Measurements from ENCODE around the gene AFDN.

Gene AFDN

DNA sequence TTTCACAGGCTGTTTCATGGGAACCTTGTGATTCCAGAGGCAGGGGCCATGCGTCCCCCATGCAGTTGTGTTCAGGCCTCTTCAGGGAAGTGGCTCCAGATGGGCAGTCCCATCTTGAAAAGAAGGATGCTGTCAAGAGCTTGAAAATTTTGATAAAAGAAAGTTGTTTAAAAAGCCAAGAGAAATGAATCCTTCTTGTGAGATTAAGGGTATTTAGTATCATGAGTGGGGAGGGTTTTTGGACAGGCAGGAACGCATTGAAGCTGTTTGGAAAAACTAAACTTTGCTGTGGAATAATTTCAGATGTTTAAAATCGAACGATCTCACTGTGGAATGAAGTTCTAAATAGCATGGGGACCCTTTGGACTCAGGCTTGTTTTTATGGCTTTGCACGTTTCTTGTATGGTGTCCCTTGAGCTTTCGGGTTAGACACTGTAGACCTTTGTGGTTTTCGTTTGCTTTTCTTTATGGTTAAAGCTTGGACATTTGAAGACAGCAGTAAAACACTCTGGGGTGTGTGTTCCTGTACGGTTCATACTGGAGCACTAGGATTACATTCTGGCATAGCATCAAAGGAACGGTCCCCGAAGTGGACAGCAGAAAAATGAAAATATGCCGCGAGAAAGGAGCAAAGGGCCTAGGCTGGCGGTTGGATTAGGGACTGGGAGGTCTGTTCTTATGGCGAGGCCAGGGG is 188.9 kb downstream of the AFDN start:
- Histone ChIP-seq H3K4me3 (ENCODE audit: low read length) (no peak overlapping the region), H3K4me2 (ENCODE audit: low read length) (no peak overlapping the region), H3K27me3 (ENCODE audit: control insufficient read depth, insufficient read depth, low read length) (peaks cover 21% of the 10 kb centered on the region), H3K4me1 (ENCODE audit: control insufficient read depth, insufficient read depth, low read length) (no peaks in the 10 kb centered on the region), H3K36me3 (ENCODE audit: insufficient read depth, low read length) (no peaks in the 10 kb centered on the region), H3K9ac (ENCODE audit: low read depth, low read length) (no peak overlapping the region), H3K9me3 (replicated peaks; ENCODE audit: low read length) (peaks cover 11% of the 10 kb centered on the region)

GRCh38 chr6:168016176-168016620 is 189.5 kb downstream of the AFDN start:
- H3K36me3 ChIP-seq (ENCODE audit: insufficient read depth, low read length) = no peaks in the 10 kb centered on the region
- no peak overlapping the region for H3K4me2 ChIP-seq (ENCODE audit: low read length)
- H3K9me3 ChIP-seq (replicated peaks; ENCODE audit: low read length) = peaks cover 11% of the 10 kb centered on the region
- H3K27me3 ChIP-seq (ENCODE audit: control insufficient read depth, insufficient read depth, low read length) = peaks cover 21% of the 10 kb centered on the region
- H3K4me3 ChIP-seq (ENCODE audit: low read length) = no peak overlapping the region
- no peak overlapping the region for H3K9ac ChIP-seq (ENCODE audit: low read depth, low read length)
- H3K4me1 ChIP-seq (ENCODE audit: control insufficient read depth, insufficient read depth, low read length) = no peaks in the 10 kb centered on the region

DNA sequence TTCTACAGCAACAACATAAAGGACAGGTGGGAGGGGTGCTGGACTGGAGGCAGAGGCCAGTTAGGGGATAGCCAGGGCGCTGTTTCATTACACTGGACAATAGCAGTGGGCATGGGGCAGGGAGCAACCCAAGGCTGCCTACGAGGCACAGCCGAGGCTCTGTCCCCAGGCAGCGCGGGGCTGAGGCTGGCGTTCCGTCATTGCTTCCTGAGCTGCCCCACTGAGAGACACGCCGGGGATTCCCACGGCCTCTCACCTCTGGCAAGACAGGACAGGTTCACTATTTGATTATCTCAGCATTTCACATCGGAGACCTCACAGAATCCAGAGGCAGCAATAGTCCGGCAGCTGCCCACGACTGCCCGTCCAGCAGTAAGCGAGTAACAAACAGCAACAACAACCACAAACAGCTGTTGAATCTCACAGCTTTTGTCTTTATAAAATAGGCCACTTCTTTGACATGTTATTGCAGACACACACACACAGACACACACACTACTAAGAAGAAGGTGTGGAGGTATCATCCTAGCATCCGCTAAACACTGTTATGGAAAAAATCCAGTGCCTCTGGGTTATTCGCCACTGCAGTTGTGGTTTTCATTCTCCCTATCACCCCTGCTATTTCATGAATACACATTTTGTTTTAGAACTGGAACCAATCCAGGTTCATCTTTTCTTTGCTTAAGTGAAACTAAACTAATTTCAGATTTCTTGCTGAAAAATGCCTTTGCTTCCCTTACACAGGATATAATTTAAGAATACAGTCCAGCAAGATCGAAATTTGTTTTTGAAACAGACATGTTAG is 190.2 kb downstream of the AFDN start:
- no peak overlapping the region for H3K4me2 ChIP-seq (ENCODE audit: low read length)
- H3K4me3 ChIP-seq (ENCODE audit: low read length) = no peak overlapping the region
- H3K9me3 ChIP-seq (replicated peaks; ENCODE audit: low read length) = peaks cover 11% of the 10 kb centered on the region
- no peaks in the 10 kb centered on the region for H3K4me1 ChIP-seq (ENCODE audit: control insufficient read depth, insufficient read depth, low read length)
- peaks cover 21% of the 10 kb centered on the region for H3K27me3 ChIP-seq (ENCODE audit: control insufficient read depth, insufficient read depth, low read length)
- no peaks in the 10 kb centered on the region for H3K36me3 ChIP-seq (ENCODE audit: insufficient read depth, low read length)
- no peak overlapping the region for H3K9ac ChIP-seq (ENCODE audit: low read depth, low read length)

GRCh38 chr6:168017629-168018028 is 190.9 kb downstream of the AFDN start:
- H3K9ac ChIP-seq (ENCODE audit: low read depth, low read length) = no peak overlapping the region

GRCh38 chr6:168018664-168019063 is 192.0 kb downstream of the AFDN start:
- Histone ChIP-seq H3K4me3 (ENCODE audit: low read length) (no peak overlapping the region), H3K9me3 (replicated peaks; ENCODE audit: low read length) (no peaks in the 10 kb centered on the region), H3K4me2 (ENCODE audit: low read length) (no peak overlapping the region), H3K4me1 (ENCODE audit: control insufficient read depth, insufficient read depth, low read length) (no peaks in the 10 kb centered on the region), H3K27me3 (ENCODE audit: control insufficient read depth, insufficient read depth, low read length) (peaks cover 21% of the 10 kb centered on the region), H3K36me3 (ENCODE audit: insufficient read depth, low read length) (no peaks in the 10 kb centered on the region), H3K9ac (ENCODE audit: low read depth, low read length) (no peak overlapping the region)

More at GRCh38 chr6:168017629-168018028, 190.9 kb downstream of the AFDN start:
- no peaks in the 10 kb centered on the region for H3K4me1 ChIP-seq (ENCODE audit: control insufficient read depth, insufficient read depth, low read length)
- H3K27me3 ChIP-seq (ENCODE audit: control insufficient read depth, insufficient read depth, low read length) = peaks cover 21% of the 10 kb centered on the region
- H3K9me3 ChIP-seq (replicated peaks; ENCODE audit: low read length) = peaks cover 7% of the 10 kb centered on the region
- H3K4me3 ChIP-seq (ENCODE audit: low read length) = no peak overlapping the region
- H3K4me2 ChIP-seq (ENCODE audit: low read length) = no peak overlapping the region
- no peaks in the 10 kb centered on the region for H3K36me3 ChIP-seq (ENCODE audit: insufficient read depth, low read length)

GRCh38 chr6:168020242-168020641 is 193.5 kb downstream of the AFDN start:
- no peaks in the 10 kb centered on the region for H3K36me3 ChIP-seq (ENCODE audit: insufficient read depth, low read length)
- H3K27me3 ChIP-seq (ENCODE audit: control insufficient read depth, insufficient read depth, low read length) = peaks cover 21% of the 10 kb centered on the region
- H3K4me3 ChIP-seq (ENCODE audit: low read length) = no peak overlapping the region
- no peak overlapping the region for H3K9ac ChIP-seq (ENCODE audit: low read depth, low read length)
- no peaks in the 10 kb centered on the region for H3K9me3 ChIP-seq (replicated peaks; ENCODE audit: low read length)
- H3K4me1 ChIP-seq (ENCODE audit: control insufficient read depth, insufficient read depth, low read length) = no peaks in the 10 kb centered on the region
- no peak overlapping the region for H3K4me2 ChIP-seq (ENCODE audit: low read length)

- Histone ChIP-seq H3K4me1 (ENCODE audit: control insufficient read depth, insufficient read depth, low read length) (no peaks in the 10 kb centered on the region), H3K4me3 (ENCODE audit: low read length) (no peak overlapping the region), H3K36me3 (ENCODE audit: insufficient read depth, low read length) (no peaks in the 10 kb centered on the region), H3K27me3 (ENCODE audit: control insufficient read depth, insufficient read depth, low read length) (peaks cover 16% of the 10 kb centered on the region), H3K4me2 (ENCODE audit: low read length) (no peak overlapping the region), H3K9ac (ENCODE audit: low read depth, low read length) (no peak overlapping the region), H3K9me3 (replicated peaks; ENCODE audit: low read length) (no peaks in the 10 kb centered on the region)
Measured at GRCh38 chr6:168021581-168021980, 194.9 kb downstream of the AFDN start.
